LNCAP (cell line): Measurements from ENCODE around the gene BCR.

ENCODE experiments used
- TF ChIP-seq, protein P1 (sequence below): fragments of 450-650 bp; IDR thresholded peaks from 2 replicates; pipeline ENCODE4 v1.5.1; 2017; ENCODE audit warnings: mild to moderate bottlenecking

BCR gene

DNA sequence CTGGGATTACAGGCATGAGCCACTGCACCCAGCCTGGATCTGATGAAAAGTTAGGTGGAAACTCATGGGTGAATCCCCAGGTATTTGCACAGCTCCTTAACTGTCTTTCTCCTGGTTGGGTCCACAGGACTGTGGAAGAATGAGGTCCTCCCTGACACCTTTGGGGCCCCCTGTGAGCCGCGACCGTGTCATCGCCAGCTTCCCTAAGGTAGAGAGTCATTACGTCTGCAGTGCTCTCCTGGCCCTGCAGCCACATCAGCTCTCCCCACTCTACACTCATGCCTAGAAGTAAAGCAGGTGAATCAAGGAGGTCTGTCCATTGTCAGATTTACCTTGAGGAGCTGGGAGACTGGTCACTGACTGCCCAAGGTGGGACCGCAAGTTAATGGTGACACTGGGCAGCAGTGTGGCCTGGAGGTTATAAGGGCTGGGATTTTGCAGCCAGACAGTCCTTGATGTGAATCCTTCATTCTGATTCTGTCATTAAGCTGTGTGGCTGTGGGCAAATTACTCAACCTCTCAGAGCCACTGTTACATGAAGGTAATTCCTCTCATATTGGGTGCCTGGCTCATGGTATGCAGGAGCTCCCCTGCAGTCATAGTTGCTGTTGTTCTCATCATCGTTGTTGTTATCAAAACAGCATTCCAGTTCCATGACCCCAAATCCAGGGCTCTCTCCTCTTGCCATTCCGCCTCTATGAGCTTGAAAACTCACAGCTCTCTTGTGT lies 33.7 kb upstream of the BCR start:
- TF ChIP-seq, protein P1, sequence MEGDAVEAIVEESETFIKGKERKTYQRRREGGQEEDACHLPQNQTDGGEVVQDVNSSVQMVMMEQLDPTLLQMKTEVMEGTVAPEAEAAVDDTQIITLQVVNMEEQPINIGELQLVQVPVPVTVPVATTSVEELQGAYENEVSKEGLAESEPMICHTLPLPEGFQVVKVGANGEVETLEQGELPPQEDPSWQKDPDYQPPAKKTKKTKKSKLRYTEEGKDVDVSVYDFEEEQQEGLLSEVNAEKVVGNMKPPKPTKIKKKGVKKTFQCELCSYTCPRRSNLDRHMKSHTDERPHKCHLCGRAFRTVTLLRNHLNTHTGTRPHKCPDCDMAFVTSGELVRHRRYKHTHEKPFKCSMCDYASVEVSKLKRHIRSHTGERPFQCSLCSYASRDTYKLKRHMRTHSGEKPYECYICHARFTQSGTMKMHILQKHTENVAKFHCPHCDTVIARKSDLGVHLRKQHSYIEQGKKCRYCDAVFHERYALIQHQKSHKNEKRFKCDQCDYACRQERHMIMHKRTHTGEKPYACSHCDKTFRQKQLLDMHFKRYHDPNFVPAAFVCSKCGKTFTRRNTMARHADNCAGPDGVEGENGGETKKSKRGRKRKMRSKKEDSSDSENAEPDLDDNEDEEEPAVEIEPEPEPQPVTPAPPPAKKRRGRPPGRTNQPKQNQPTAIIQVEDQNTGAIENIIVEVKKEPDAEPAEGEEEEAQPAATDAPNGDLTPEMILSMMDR = no peak

DNA sequence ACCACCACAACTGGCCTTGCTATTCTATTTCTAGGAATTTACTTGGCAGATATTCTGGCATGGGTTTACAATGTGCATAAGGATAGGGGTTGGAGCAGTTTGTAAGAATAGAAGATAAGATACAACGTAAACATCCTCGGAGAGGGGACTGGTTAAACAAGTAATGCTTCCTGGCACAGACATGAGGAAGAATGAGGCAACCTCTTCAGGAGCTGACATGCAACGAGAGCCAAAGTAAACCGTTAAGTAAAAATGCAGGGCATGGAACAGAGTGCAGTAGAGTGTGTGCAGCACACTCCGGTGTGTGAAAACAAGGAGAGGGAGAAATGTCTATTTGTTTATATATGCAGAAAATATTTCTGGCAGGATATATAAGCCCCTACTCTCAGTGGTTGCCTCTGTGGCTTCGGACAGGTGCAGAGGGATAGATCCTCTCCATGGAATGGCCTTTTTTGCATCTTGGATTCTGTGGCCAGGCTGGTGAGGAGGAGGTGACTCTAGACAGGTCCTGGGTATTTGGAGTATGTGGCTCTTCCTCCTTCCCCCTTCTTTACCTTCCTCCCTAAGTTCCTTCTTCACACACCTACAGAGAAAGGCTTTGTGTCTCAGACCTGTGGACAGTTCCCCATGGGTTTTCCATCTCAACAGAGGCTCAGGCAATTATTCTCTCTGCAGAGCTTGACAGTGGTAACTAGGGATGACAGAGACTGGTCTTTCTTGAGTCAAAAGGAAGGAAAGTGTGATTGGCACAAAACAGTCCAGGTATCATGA lies 32.5 kb upstream of the BCR start:
- TF ChIP-seq, protein P1 = no peak

DNA sequence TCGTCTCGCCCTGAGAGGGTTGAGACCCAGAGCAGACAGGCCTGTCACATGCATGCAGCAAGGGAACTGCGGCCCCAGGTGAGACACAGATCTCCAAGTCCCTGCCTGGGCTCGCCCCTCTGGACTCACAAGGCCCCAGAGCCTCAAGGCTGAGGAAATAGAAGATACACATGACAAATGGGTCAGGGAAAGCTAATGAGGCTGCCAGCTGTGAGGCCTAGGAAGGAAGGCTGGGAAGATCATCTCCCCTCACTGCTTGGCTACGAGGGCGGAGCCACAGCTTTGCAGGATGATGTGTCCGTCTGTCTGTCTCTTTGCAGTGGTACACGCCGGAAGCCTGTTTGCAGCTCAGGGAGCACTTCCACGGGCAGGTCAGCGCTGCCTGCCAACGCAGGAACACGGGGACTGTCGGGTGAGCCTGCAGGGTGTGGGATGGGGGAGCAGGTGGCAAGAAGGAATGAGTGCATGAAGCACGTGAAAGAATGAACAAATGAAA lies 30.5 kb upstream of the BCR start:
- TF ChIP-seq, protein P1 = no peak

DNA sequence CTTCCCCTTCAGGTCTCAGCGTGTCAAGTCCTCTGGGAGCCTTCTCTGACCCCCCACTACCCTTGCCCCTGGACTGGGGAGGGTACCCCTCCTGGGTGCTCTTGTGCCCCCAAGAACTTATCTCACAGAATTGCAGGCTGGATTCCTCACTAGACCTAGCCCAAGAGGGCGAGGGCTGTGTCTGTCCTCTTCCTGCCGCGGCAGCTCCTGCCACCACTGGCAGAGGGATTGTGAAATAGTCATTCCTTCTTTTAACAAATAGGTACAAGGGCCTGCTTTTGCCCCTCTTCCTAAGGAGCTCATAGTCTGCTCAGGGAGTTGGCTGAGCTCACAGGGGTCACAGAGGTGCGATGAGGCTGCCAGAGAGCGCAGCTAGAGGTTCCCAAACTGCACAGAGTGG lies 29.5 kb upstream of the BCR start:
- TF ChIP-seq, protein P1 = no peak

DNA sequence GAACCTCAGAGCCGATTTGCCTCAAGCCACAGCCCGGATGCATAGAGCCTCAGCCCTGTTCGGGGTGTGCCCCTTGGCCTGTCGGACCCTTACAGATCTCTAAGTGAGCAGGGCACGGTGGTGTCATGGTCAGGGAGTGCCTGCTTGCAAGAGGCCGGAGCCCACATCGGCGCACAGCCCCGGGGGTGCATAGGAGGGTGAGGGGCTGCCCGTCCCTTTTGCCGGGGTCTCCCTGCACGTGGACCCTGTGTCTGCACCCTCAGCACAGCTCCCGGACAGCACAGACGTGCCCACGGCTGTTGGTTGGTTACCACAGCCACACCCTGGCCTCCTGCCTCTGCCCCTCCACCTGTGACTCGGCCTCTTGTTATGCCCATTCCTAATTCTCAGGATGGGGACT lies 28.5 kb upstream of the BCR start:
- TF ChIP-seq, protein P1 = no peak

DNA sequence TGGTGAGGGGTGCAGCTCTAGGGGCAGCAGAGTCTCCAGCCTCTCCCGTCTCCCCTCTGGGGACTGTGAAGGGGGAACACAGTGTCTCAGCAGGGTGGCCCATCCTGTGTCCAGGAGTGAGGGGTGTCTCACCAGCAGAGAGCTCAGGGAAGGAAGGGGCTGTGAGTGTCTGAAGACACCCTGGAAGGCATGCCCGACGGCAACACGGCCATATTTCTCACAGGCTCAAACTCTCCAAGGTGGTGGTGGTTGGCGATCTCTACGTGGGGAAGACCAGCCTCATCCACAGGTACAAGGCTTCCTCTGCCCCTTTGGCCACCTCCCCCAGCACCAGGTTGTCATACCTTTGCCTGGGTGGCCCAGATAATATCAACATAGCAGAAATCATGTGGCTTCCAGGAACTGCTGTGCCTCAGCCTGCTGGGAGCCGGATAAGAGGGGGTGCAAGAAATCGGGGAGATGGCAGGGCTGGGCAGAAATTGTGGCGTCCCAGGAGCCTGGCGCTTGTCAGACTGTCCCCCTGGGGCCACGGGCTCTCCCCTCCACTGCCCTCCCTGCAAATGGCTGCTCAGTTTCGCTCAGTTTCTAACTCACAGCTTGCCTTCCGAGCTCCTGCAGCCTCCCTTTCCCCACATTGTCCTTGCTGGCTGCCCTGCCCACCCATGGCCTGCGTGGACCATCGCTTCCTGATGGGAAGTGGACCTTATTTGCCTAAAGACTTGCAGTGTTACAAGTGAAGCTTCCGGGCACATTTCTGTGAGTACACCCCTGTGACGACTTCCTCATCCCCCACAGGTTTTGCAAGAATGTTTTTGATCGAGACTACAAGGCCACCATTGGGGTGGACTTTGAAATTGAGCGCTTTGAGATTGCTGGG lies 27.8 kb upstream of the BCR start:
- TF ChIP-seq, protein P1 = no peak

DNA sequence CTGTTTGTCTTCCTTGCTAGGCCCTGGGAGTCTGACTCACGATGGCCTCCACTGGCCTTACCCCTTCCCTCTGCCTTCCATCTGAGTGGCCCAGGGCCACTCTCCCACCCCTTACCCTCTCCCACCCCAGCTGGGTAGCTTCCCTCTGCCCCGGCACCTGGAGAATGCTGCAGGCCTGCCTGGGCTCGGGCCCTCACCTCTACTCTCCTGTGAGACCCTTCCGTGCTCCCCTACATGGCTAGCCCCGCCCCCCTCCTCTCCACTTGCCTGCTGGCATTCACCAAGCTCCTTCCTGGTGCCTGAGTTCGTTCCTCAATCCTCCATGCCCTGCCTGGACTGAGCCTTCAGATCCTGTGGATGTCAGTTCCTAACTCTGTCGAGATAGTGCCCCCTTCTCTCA lies 26.3 kb upstream of the BCR start:
- TF ChIP-seq, protein P1 = no peak
